Urothelium cell line (cell line): ENCODE data around the gene CCDC78.

Experiments
- DNase-seq: peaks from one replicate; pipeline ENCODE4 v3.0.0; 2011; ENCODE audit warnings: low spot score, mixed read lengths
- FAIRE-seq: peaks from 2 replicates; lab custom pipeline; 2011; peaks lifted over from hg19 to GRCh38; lab: Jason Lieb, UNC

The CCDC78 gene

GRCh38 chr16:682493-683395 is 43.5 kb downstream of the CCDC78 start:
- DNase-seq (no peak), FAIRE-seq (no peak)

GRCh38 chr16:681746-682427 is 44.4 kb downstream of the CCDC78 start:
- no peak for DNase-seq

GRCh38 chr16:680967-681745 is 45.1 kb downstream of the CCDC78 start:
- no peak for FAIRE-seq

More at GRCh38 chr16:681746-682427, 44.4 kb downstream of the CCDC78 start:
- peak; percentile 9 for FAIRE-seq

GRCh38 chr16:680625-680945 is 45.7 kb downstream of the CCDC78 start:
- DNase-seq (no peak), FAIRE-seq (no peak)

More at GRCh38 chr16:680967-681745, 45.1 kb downstream of the CCDC78 start:
- DNase-seq: no peak

GRCh38 chr16:679814-680624 is 46.2 kb downstream of the CCDC78 start, which contains the start of gene STUB1:
TSS of gene STUB1 (plus strand) at chr16:680410. CDS start at chr16:680526, 116 bp downstream.
- peak; percentile 46 for FAIRE-seq
- DNase-seq: peak; percentile 85

- no peak for DNase-seq
- no peak for FAIRE-seq
Measured at GRCh38 chr16:678858-679813, 47.1 kb downstream of the CCDC78 start.

GRCh38 chr16:678209-678857 is 47.9 kb downstream of the CCDC78 start:
- FAIRE-seq (no peak), DNase-seq (no peak)

- DNase-seq: no peak
Measured at GRCh38 chr16:677316-678190, 48.7 kb downstream of the CCDC78 start.

GRCh38 chr16:676913-677312 is 49.3 kb downstream of the CCDC78 start:
- FAIRE-seq: no peak
- no peak for DNase-seq

More at GRCh38 chr16:677316-678190, 48.7 kb downstream of the CCDC78 start:
- FAIRE-seq: no peak

GRCh38 chr16:676565-676902 is 49.7 kb downstream of the CCDC78 start:
- no peak for FAIRE-seq
- DNase-seq: no peak

GRCh38 chr16:675884-676564 is 50.2 kb downstream of the CCDC78 start:
- FAIRE-seq: no peak
- DNase-seq: no peak

GRCh38 chr16:674968-675883 is 51.0 kb downstream of the CCDC78 start, which contains the start of gene RHBDL1:
TSS of gene RHBDL1 (plus strand) at chr16:675671. CDS start at chr16:675791, 120 bp downstream.
- DNase-seq (no peak), FAIRE-seq (no peak)

GRCh38 chr16:674214-674881 is 51.9 kb downstream of the CCDC78 start:
- FAIRE-seq: no peak
- DNase-seq: no peak

- FAIRE-seq (no peak), DNase-seq (no peak)
Measured at GRCh38 chr16:673399-673991, 52.7 kb downstream of the CCDC78 start.

- DNase-seq (no peak), FAIRE-seq (no peak)
Measured at GRCh38 chr16:672851-673250, 53.4 kb downstream of the CCDC78 start.
